Tongue (tissue), 2 donors: ENCODE results near the gene AHCY. TPM values are rescaled to one million over a fixed set of nuclear protein-coding genes. Genes with fewer than 3 reads are reported as not detected.
A peak's percentile ranks its signal among the peaks of the same experiment; 100 is the strongest.
"Not testable (repeated sequence)": the region's sequence is repeated elsewhere in the genome, so short reads cannot be mapped to it uniquely, and the experiment has no call there.

Source experiments
- DNase-seq: peaks from one replicate; pipeline ENCODE4 v3.0.0-alpha.2; 2015
- total RNA-seq: library from RNA; depleted of rRNA; stranded (reverse); fragments of >200 nt; gene quantifications from one replicate; pipeline ENCODE4 v1.2.3, GENCODE V29; 2014

AHCY gene
- total RNA-seq, 1 donor from 2014 or later, result 73.4 TPM

- no peak for DNase-seq
These were observed 6.7 kb downstream of the AHCY start for GRCh38 chr20:34296468-34296867.

GRCh38 chr20:34295284-34295683 is 7.9 kb downstream of the AHCY start:
- DNase-seq, result no peak

- DNase-seq, result no peak
These were observed 8.6 kb downstream of the AHCY start for GRCh38 chr20:34294563-34294962.

- DNase-seq, result no peak
These were observed 9.6 kb downstream of the AHCY start for GRCh38 chr20:34293589-34293988.

GRCh38 chr20:34293119-34293518 is 10.0 kb downstream of the AHCY start:
- no peak for DNase-seq

- no peak for DNase-seq
These were observed 10.7 kb downstream of the AHCY start for GRCh38 chr20:34292496-34292895.

- no peak for DNase-seq
These were observed 12.7 kb downstream of the AHCY start for GRCh38 chr20:34290471-34290870.

- DNase-seq, result not testable (repeated sequence)
These were observed 15.7 kb downstream of the AHCY start for GRCh38 chr20:34287500-34287899.

- no peak for DNase-seq
These were observed 17.7 kb downstream of the AHCY start for GRCh38 chr20:34285450-34285849.

- DNase-seq, result no peak
These were observed 19.3 kb downstream of the AHCY start for GRCh38 chr20:34283844-34284243.

- no peak for DNase-seq
These were observed 21.1 kb downstream of the AHCY start for GRCh38 chr20:34282041-34282440.

- no peak for DNase-seq
These were observed 22.0 kb downstream of the AHCY start for GRCh38 chr20:34281177-34281576.

- DNase-seq, result no peak
These were observed 28.5 kb downstream of the AHCY start for GRCh38 chr20:34274694-34275093.

GRCh38 chr20:34271956-34272355 is 31.2 kb downstream of the AHCY start:
- no peak for DNase-seq

- DNase-seq, result no peak
These were observed 33.0 kb downstream of the AHCY start for GRCh38 chr20:34269996-34270627.

- peak; percentile 42 for DNase-seq
These were observed 34.1 kb downstream of the AHCY start for GRCh38 chr20:34268851-34269636.

- DNase-seq, result no peak
These were observed 35.0 kb downstream of the AHCY start for GRCh38 chr20:34268145-34268544.

- no peak for DNase-seq
These were observed 39.0 kb downstream of the AHCY start for GRCh38 chr20:34264141-34264540.

- DNase-seq, result not testable (repeated sequence)
These were observed 39.7 kb downstream of the AHCY start for GRCh38 chr20:34263468-34263867.

GRCh38 chr20:34262488-34263288 is 40.5 kb downstream of the AHCY start:
- no peak for DNase-seq

GRCh38 chr20:34260208-34260942 is 42.8 kb downstream of the AHCY start:
- DNase-seq, result no peak

GRCh38 chr20:34256629-34257124 is 46.5 kb downstream of the AHCY start:
- no peak for DNase-seq
